Suprapubic skin (tissue), 4 donors: ENCODE data around the gene ANKS1A. TPM values are rescaled to one million over a fixed set of nuclear protein-coding genes. Genes with fewer than 3 reads are reported as not detected.

ENCODE experiments used
- DNase-seq, 2 donors: peaks; one replicate each; pipeline ENCODE4 v3.0.0-alpha.2; 2019; ENCODE audit warnings: low spot score in 2 of 2
- H3K27ac ChIP-seq: fragments of 200-600 bp; sonication (generic); one replicate; pipeline ENCODE4 v1.5.1; 2019
- H3K27me3 ChIP-seq: fragments of 200-600 bp; sonication (generic); one replicate; pipeline ENCODE4 v1.5.1; 2019
- H3K36me3 ChIP-seq: fragments of 200-600 bp; sonication (generic); one replicate; pipeline ENCODE4 v1.5.1; 2019
- H3K4me1 ChIP-seq: fragments of 200-600 bp; sonication (generic); one replicate; pipeline ENCODE4 v1.5.1; 2019
- H3K4me3 ChIP-seq: fragments of 200-600 bp; sonication (generic); one replicate; pipeline ENCODE4 v1.5.1; 2019; ENCODE audit warnings: mild to moderate bottlenecking
- H3K9me3 ChIP-seq: fragments of 200-600 bp; sonication (generic); one replicate; pipeline ENCODE4 v1.5.1; 2019
- CTCF ChIP-seq, 2 donors: fragments of 200-600 bp in 1 of 2; fragments of 450-650 bp in 1 of 2; sonication (generic) in 1 of 2; IDR thresholded peaks; one replicate each; pipeline ENCODE4 v1.5.1; 2016 to 2019; ENCODE audit warnings: antibody characterized with exemption in 2 of 2, mild to moderate bottlenecking in 1 of 2, moderate library complexity in 1 of 2
- EP300 ChIP-seq: sonication (generic); formaldehyde crosslinking; IDR thresholded peaks from one replicate; pipeline ENCODE4 v1.6.1; 2017; ENCODE audit warnings: antibody characterized with exemption
- POLR2A ChIP-seq, 2 donors: fragments of 450-650 bp; IDR thresholded peaks; one replicate each; pipeline ENCODE4 v1.6.1; 2017; ENCODE audit warnings: antibody characterized with exemption in 2 of 2, mild to moderate bottlenecking in 2 of 2, moderate library complexity in 2 of 2
- POLR2AphosphoS5 ChIP-seq, 3 donors: sonication (generic); formaldehyde crosslinking; IDR thresholded peaks; one replicate each; pipeline ENCODE4 v1.6.1; 2017; ENCODE audit warnings: antibody characterized with exemption in 3 of 3
- WGBS: methylation state at CpG from one replicate; pipeline ENCODE4 v1.1.5; 2018; 5-methylcytosine and 5-hydroxymethylcytosine counted together
- total RNA-seq, 4 donors: library from RNA; depleted of rRNA; stranded (reverse); fragments of >200 nt; gene quantifications; one replicate each; pipeline ENCODE4 v1.1.0, GENCODE V29; 2016

ANKS1A gene
- total RNA-seq, 4 donors from 2014 or later: 24.7 to 34.6 (median 30.5) TPM

GRCh38 chr6:34967461-34967860 is 78.4 kb downstream of the ANKS1A start:
- no peak for TF ChIP-seq CTCF (IDR thresholded peaks at IDR 0.05)
- no peak for TF ChIP-seq EP300
- TF ChIP-seq POLR2A (IDR thresholded peaks at IDR 0.05): no peak
- TF ChIP-seq POLR2AphosphoS5 (IDR thresholded peaks at IDR 0.05): no peak
- H3K4me1 ChIP-seq: peaks cover 9% of the 10 kb centered on the region
- 93% methylated on average over 3 of the region's 3 CpGs for whole genome bisulfite sequencing

GRCh38 chr6:34969662-34970265 is 80.7 kb downstream of the ANKS1A start:
- Histone ChIP-seq H3K27ac (no peak overlapping the region), H3K4me3 (no peak overlapping the region), H3K4me1 (peaks cover under 1% of the 10 kb centered on the region), H3K27me3 (no peaks in the 10 kb centered on the region), H3K9me3 (no peaks in the 10 kb centered on the region), H3K36me3 (peaks cover 15% of the 10 kb centered on the region)
- TF ChIP-seq POLR2A (IDR thresholded peaks at IDR 0.05) (no peak), POLR2AphosphoS5 (IDR thresholded peaks at IDR 0.05) (no peak), CTCF (IDR thresholded peaks at IDR 0.05) (no peak), EP300 (no peak)
- WGBS: 86% methylated on average over 7 of the region's 7 CpGs
- no peak for DNase-seq

More at GRCh38 chr6:34967461-34967860, 78.4 kb downstream of the ANKS1A start:
- no peaks in the 10 kb centered on the region for H3K27me3 ChIP-seq
- DNase-seq: no peak
- H3K27ac ChIP-seq: no peak overlapping the region
- H3K36me3 ChIP-seq: peaks cover 15% of the 10 kb centered on the region
- no peak overlapping the region for H3K4me3 ChIP-seq
- H3K9me3 ChIP-seq: no peaks in the 10 kb centered on the region

- Histone ChIP-seq H3K27ac (no peak overlapping the region), H3K36me3 (peaks cover 15% of the 10 kb centered on the region), H3K27me3 (no peaks in the 10 kb centered on the region), H3K4me1 (no peaks in the 10 kb centered on the region), H3K4me3 (no peak overlapping the region), H3K9me3 (no peaks in the 10 kb centered on the region)
- DNase-seq: no peak
- 95% methylated on average over 3 of the region's 3 CpGs for WGBS
- TF ChIP-seq CTCF (IDR thresholded peaks at IDR 0.05) (no peak), POLR2AphosphoS5 (IDR thresholded peaks at IDR 0.05) (no peak), POLR2A (IDR thresholded peaks at IDR 0.05) (no peak), EP300 (no peak)
Measured at GRCh38 chr6:34970488-34970887, 81.4 kb downstream of the ANKS1A start.

- peaks cover 15% of the 10 kb centered on the region for H3K36me3 ChIP-seq
- WGBS: 88% methylated on average over 2 of the region's 2 CpGs
- H3K4me3 ChIP-seq: no peak overlapping the region
- DNase-seq: no peak
- TF ChIP-seq POLR2AphosphoS5 (IDR thresholded peaks at IDR 0.05) (no peak), CTCF (IDR thresholded peaks at IDR 0.05) (no peak), EP300 (no peak), POLR2A (IDR thresholded peaks at IDR 0.05) (no peak)
- H3K27me3 ChIP-seq: no peaks in the 10 kb centered on the region
- H3K9me3 ChIP-seq: no peaks in the 10 kb centered on the region
- no peak overlapping the region for H3K27ac ChIP-seq
- H3K4me1 ChIP-seq: no peaks in the 10 kb centered on the region
Measured at GRCh38 chr6:34970957-34971356, 81.9 kb downstream of the ANKS1A start.

- no peak overlapping the region for H3K4me3 ChIP-seq
- no peak overlapping the region for H3K27ac ChIP-seq
- no peaks in the 10 kb centered on the region for H3K9me3 ChIP-seq
- no peaks in the 10 kb centered on the region for H3K4me1 ChIP-seq
- H3K27me3 ChIP-seq: no peaks in the 10 kb centered on the region
- WGBS: no CpG with 5 or more reads among the region's 2 CpGs
- no peak for DNase-seq
- peaks cover 15% of the 10 kb centered on the region for H3K36me3 ChIP-seq
- TF ChIP-seq POLR2A (IDR thresholded peaks at IDR 0.05) (no peak), POLR2AphosphoS5 (IDR thresholded peaks at IDR 0.05) (no peak), CTCF (IDR thresholded peaks at IDR 0.05) (no peak), EP300 (no peak)
Measured at GRCh38 chr6:34973547-34974248, 84.6 kb downstream of the ANKS1A start.
